ENCODE data around the gene CHML. TPM values are rescaled to one million over a fixed set of nuclear protein-coding genes. Genes with fewer than 3 reads are reported as not detected.

The CHML gene
- total and polyA plus RNA-seq, 2 experiments from 2014 or later = 19.9 to 66.8 TPM

GRCh38 chr1:241674805-241675384 lies 34.7 kb upstream of the CHML start:
- Mint-ChIP-seq H3K9me3 (no peaks in the 10 kb centered on the region), H3K36me3 (ENCODE audit: low read depth) (no peaks in the 10 kb centered on the region), H3K27ac (no peak overlapping the region), H3K27me3 (ENCODE audit: insufficient read depth, low read depth, poor library complexity) (no peaks in the 10 kb centered on the region), H3K4me3 (no peak overlapping the region), H3K4me1 (peaks cover 5% of the 10 kb centered on the region; the same call in 2 of the 3 replicates)
- no peak overlapping the region for H2AFZ ChIP-seq
- H3K27me3 ChIP-seq (ENCODE audit: insufficient read depth) = no peaks in the 10 kb centered on the region
- no peaks in the 10 kb centered on the region for H3F3A ChIP-seq (replicated peaks; ENCODE audit: low read depth)
- no peaks in the 10 kb centered on the region for H4K20me1 ChIP-seq (replicated peaks; ENCODE audit: insufficient read depth)
- H3K27ac ChIP-seq (ENCODE audit: low read depth) = no peak overlapping the region
- H3K36me3 ChIP-seq (ENCODE audit: insufficient read depth) = no peaks in the 10 kb centered on the region
- DNase-seq (ENCODE audit: low spot score) (no peak), ATAC-seq (no peak)
- H3K4me2 ChIP-seq = no peak overlapping the region
- H3K4me3 ChIP-seq = no peak overlapping the region
- no peaks in the 10 kb centered on the region for H3K9me2 ChIP-seq (ENCODE audit: insufficient read depth)
- H3K4me1 ChIP-seq (ENCODE audit: insufficient read depth) = no peaks in the 10 kb centered on the region
- TF ChIP-seq STAT1 (IDR thresholded peaks at IDR 0.05; ENCODE audit: unreplicated experiment) = no peak
- TF ChIP-seq NANOG (IDR thresholded peaks at IDR 0.05; ENCODE audit: borderline replicate concordance) = no peak
- H3K79me2 ChIP-seq (replicated peaks; ENCODE audit: insufficient read depth) = no peaks in the 10 kb centered on the region

GRCh38 chr1:241672301-241672700 lies 32.1 kb upstream of the CHML start:
- Histone ChIP-seq H2AFZ (no peak overlapping the region), H3K4me1 (ENCODE audit: insufficient read depth) (no peaks in the 10 kb centered on the region), H3K9me2 (ENCODE audit: insufficient read depth) (no peaks in the 10 kb centered on the region), H3K27ac (ENCODE audit: low read depth) (no peak overlapping the region), H4K20me1 (replicated peaks; ENCODE audit: insufficient read depth) (no peaks in the 10 kb centered on the region), H3K4me2 (no peak overlapping the region), H3F3A (replicated peaks; ENCODE audit: low read depth) (no peaks in the 10 kb centered on the region), H3K4me3 (no peak overlapping the region), H3K79me2 (replicated peaks; ENCODE audit: insufficient read depth) (no peaks in the 10 kb centered on the region), H3K27me3 (ENCODE audit: insufficient read depth) (no peaks in the 10 kb centered on the region), H3K36me3 (ENCODE audit: insufficient read depth) (no peaks in the 10 kb centered on the region)
- H3K4me3 Mint-ChIP-seq = no peak overlapping the region
- no peak overlapping the region for H3K27ac Mint-ChIP-seq
- TF ChIP-seq POLR2AphosphoS5 (IDR thresholded peaks at IDR 0.05; ENCODE audit: low read depth) (no peak), EZH2phosphoT487 (IDR thresholded peaks at IDR 0.05; ENCODE audit: unreplicated experiment) (no peak), ZNF114 (CRISPR knock-in tag; IDR thresholded peaks at IDR 0.05) (no peak), STAT1 (IDR thresholded peaks at IDR 0.05; ENCODE audit: unreplicated experiment) (no peak), CREB1 (CRISPR knock-in tag; IDR thresholded peaks at IDR 0.05; ENCODE audit: low read depth) (no peak), NANOG (IDR thresholded peaks at IDR 0.05; ENCODE audit: borderline replicate concordance) (no peak), CTCF (conservative IDR thresholded peaks at IDR 0.05; ENCODE audit: low read depth in 2 of 2) (no peak)
- H3K4me1 Mint-ChIP-seq = peaks cover 8% of the 10 kb centered on the region; the same call in 2 of the 3 replicates
- H3K9me3 Mint-ChIP-seq = no peaks in the 10 kb centered on the region
- H3K27me3 Mint-ChIP-seq (ENCODE audit: insufficient read depth, low read depth, poor library complexity) = no peaks in the 10 kb centered on the region
- DNase-seq (ENCODE audit: low spot score) = no peak
- ATAC-seq = no peak
- H3K36me3 Mint-ChIP-seq (ENCODE audit: low read depth) = no peaks in the 10 kb centered on the region

- Histone ChIP-seq H3K4me3 (no peak overlapping the region), H3K4me2 (no peak overlapping the region), H2AFZ (no peak overlapping the region), H3K9me2 (ENCODE audit: insufficient read depth) (no peaks in the 10 kb centered on the region), H3K4me1 (ENCODE audit: insufficient read depth) (no peaks in the 10 kb centered on the region; the same call in 1 of the 2 replicates), H3K27me3 (ENCODE audit: insufficient read depth) (no peaks in the 10 kb centered on the region), H3K27ac (ENCODE audit: low read depth) (no peak overlapping the region), H3K36me3 (ENCODE audit: insufficient read depth) (no peaks in the 10 kb centered on the region), H4K20me1 (replicated peaks; ENCODE audit: insufficient read depth) (no peaks in the 10 kb centered on the region), H3F3A (replicated peaks; ENCODE audit: low read depth) (no peaks in the 10 kb centered on the region), H3K79me2 (replicated peaks; ENCODE audit: insufficient read depth) (no peaks in the 10 kb centered on the region)
- H3K27ac Mint-ChIP-seq = no peak overlapping the region
- H3K4me1 Mint-ChIP-seq = peaks cover 10% of the 10 kb centered on the region; the same call in 2 of the 3 replicates
- no peaks in the 10 kb centered on the region for H3K27me3 Mint-ChIP-seq (ENCODE audit: insufficient read depth, low read depth, poor library complexity)
- H3K36me3 Mint-ChIP-seq (ENCODE audit: low read depth) = no peaks in the 10 kb centered on the region
- TF ChIP-seq ZNF331 (CRISPR knock-in tag; IDR thresholded peaks at IDR 0.05; ENCODE audit: low read depth) = no peak
- no peak for TF ChIP-seq JUNB (IDR thresholded peaks at IDR 0.05; ENCODE audit: unreplicated experiment)
- no peak for TF ChIP-seq CREB1 (CRISPR knock-in tag; IDR thresholded peaks at IDR 0.05; ENCODE audit: low read depth)
- ATAC-seq (no peak), DNase-seq (ENCODE audit: low spot score) (no peak)
- no peak overlapping the region for H3K4me3 Mint-ChIP-seq
- no peaks in the 10 kb centered on the region for H3K9me3 Mint-ChIP-seq
Measured at GRCh38 chr1:241666419-241666818, 26.2 kb upstream of the CHML start.

Measured in GM23338 (cell line).